Muscle layer of colon (tissue), 2 donors: ENCODE results near the gene FOXP4.

ENCODE experiments used
- H3K27ac ChIP-seq: one replicate; pipeline ENCODE4 v1.7.0; 2013; ENCODE audit warnings: low read depth, mild to moderate bottlenecking, low read length, moderate library complexity
- H3K27me3 ChIP-seq, 2 donors: one replicate each; pipeline ENCODE4 v1.7.0; 2013; ENCODE audit warnings: low read length in 2 of 2, mild to moderate bottlenecking in 2 of 2; ENCODE audit not compliant: insufficient read depth in 2 of 2, control insufficient read depth in 1 of 2
- H3K36me3 ChIP-seq: one replicate; pipeline ENCODE4 v1.7.0; 2013; ENCODE audit warnings: mild to moderate bottlenecking, low read length; ENCODE audit not compliant: insufficient read depth
- H3K4me1 ChIP-seq: one replicate; pipeline ENCODE4 v1.7.0; 2013; ENCODE audit warnings: mild to moderate bottlenecking, low read length; ENCODE audit not compliant: insufficient read depth
- H3K4me3 ChIP-seq, 2 donors: one replicate each; pipeline ENCODE4 v1.7.0; 2013; ENCODE audit warnings: low read length in 2 of 2, low read depth in 1 of 2, mild to moderate bottlenecking in 1 of 2, moderate library complexity in 1 of 2
- H3K9ac ChIP-seq: one replicate; pipeline ENCODE4 v1.7.0; 2013; ENCODE audit warnings: low read length
- H3K9me3 ChIP-seq: one replicate; pipeline ENCODE4 v1.7.0; 2013; ENCODE audit warnings: mild to moderate bottlenecking, low read length
- donor health status: abdominal sarcoma.
- donor health status: Adenocarcinoma of cecum.

Gene FOXP4

GRCh38 chr6:41638935-41639808, 93.0 kb downstream of the FOXP4 start:
- Histone ChIP-seq H3K4me1 (peaks cover 7% of the 10 kb centered on the region), H3K9me3 (no peaks in the 10 kb centered on the region), H3K27me3 (peaks cover 22 to 54% of the 10 kb centered on the region in 2 donors), H3K4me3 (peak overlapping the region; percentile 1 to 43), H3K27ac (no peak overlapping the region), H3K9ac (no peak overlapping the region), H3K36me3 (no peaks in the 10 kb centered on the region)

DNA sequence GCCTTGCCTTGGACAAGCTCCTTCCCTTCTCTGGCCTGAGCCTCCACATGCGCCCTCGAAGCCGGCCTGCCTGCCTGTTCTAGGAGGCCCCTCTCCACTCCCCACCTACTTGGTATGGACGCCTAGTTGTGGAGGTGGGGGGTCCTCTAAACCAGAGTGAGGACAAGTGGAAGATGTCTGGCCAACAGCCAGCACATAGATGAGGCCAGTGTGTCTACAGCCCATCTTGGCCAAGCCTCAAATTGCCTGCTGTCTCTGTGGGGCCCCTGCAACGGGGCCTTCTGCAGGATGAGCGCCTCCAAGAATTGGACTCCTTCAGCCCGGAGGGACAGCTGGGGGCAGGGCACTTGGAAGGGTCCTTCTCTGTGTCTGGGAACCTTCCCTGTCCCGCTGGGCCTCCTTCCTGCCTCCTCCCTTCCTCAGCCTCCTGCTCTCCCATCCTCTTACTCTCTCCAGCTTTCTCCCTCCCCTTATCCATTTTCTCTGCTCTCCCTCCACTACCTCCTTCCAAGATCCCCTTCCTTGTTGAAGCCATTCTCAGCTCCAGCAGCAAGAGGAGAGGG, 93.7 kb downstream of the FOXP4 start:
- Histone ChIP-seq H3K27ac (no peak overlapping the region), H3K4me3 (no peak overlapping the region)

GRCh38 chr6:41640426-41640825, 94.2 kb downstream of the FOXP4 start:
- no peaks in the 10 kb centered on the region for H3K36me3 ChIP-seq
- H3K9me3 ChIP-seq, result no peaks in the 10 kb centered on the region
- peaks cover 22 to 47% of the 10 kb centered on the region in 2 donors for H3K27me3 ChIP-seq
- no peak overlapping the region for H3K27ac ChIP-seq
- peaks cover 7% of the 10 kb centered on the region for H3K4me1 ChIP-seq
- no peak overlapping the region for H3K9ac ChIP-seq
- H3K4me3 ChIP-seq, result no peak overlapping the region

More for the DNA sequence above, 93.7 kb downstream of the FOXP4 start:
- Histone ChIP-seq H3K4me1 (peaks cover 7% of the 10 kb centered on the region), H3K9me3 (no peaks in the 10 kb centered on the region), H3K9ac (no peak overlapping the region), H3K36me3 (no peaks in the 10 kb centered on the region), H3K27me3 (peaks cover 22 to 47% of the 10 kb centered on the region in 2 donors)

DNA sequence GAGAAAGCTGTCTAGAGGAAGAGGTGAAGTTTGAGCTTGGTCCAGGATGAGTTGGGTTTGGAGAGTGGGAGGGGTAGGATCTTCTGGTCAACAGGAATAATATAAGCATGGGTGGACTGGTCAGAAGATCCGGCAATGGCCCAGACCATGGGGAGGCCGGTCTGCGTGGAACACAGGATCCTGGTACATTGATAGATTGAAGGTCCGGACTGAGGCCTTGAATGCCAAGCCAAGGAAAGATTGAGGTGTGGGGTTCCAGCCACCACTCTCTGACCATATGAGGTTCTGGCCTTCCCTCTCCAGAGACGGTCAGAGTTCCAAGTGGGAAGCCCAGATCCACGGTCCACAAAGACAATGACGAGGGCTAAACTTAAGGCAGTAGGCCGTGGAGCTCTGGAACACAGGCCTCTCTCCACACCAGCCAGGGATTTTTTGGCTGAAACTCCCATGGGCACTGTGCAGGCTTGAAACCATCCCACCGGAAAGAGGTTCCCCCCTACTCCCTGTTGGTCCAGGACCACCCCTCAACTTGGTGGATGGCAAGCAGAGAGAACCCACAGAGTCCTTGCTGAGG, 95.3 kb downstream of the FOXP4 start:
- Histone ChIP-seq H3K9ac (no peak overlapping the region), H3K27me3 (peaks cover 18 to 40% of the 10 kb centered on the region in 2 donors), H3K9me3 (no peaks in the 10 kb centered on the region), H3K4me3 (no peak overlapping the region), H3K4me1 (peaks cover 7% of the 10 kb centered on the region), H3K27ac (no peak overlapping the region), H3K36me3 (no peaks in the 10 kb centered on the region)

- no peak overlapping the region for H3K4me3 ChIP-seq
- H3K36me3 ChIP-seq, result no peaks in the 10 kb centered on the region
- no peak overlapping the region for H3K27ac ChIP-seq
- no peak overlapping the region for H3K9ac ChIP-seq
- peaks cover 9 to 31% of the 10 kb centered on the region in 2 donors for H3K27me3 ChIP-seq
- H3K9me3 ChIP-seq, result no peaks in the 10 kb centered on the region
- H3K4me1 ChIP-seq, result peaks cover 6% of the 10 kb centered on the region
Observed at GRCh38 chr6:41642090-41642959, 96.1 kb downstream of the FOXP4 start.

DNA sequence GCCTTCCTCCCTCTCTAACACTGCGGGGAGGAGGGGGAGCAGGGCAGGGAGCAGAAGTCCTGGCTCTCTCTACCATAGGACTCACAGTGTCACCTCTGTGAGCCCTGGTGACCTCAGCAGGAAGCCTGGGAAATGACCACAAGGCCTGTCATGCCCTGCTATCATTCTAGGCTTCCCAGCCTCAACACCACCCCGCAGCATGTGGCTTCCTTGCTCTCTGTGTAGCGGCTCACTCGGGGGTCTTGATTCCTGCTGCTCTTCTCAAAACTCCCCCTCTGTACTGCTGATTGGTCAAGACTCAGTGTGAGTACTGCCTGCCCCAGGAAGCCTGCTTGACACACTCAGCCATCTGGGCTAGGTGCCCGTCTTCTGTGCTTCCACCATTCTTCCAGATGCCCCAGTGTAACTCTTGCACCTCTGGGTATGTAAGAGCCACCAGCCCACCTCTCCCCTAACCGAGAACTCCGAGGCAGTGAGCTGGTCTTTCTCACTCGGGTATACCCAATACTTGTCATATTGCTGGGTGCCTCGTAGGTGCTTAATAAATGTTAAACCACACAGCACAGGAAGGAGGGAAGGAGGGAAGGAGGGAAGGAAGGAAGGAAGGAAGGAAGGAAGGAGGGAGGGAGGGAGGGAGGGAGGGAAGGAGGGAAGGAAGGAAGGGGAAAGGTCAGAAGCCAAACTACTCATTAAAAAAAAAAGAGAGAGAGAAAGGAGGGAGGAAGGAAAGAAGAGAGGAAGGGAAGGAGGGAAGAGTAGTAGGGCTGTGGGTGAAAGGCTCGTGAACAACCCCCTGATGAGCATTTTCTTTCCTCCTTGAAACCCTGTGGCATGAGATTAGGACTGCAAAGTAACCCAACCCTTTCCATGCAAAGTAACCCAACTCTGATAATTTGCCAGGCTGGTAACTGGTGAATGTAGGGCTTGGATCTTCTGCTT, 97.0 kb downstream of the FOXP4 start:
- no peaks in the 10 kb centered on the region for H3K9me3 ChIP-seq
- H3K27ac ChIP-seq, result no peak overlapping the region
- no peak overlapping the region for H3K9ac ChIP-seq
- no peaks in the 10 kb centered on the region for H3K4me1 ChIP-seq
- H3K36me3 ChIP-seq, result no peaks in the 10 kb centered on the region
- H3K27me3 ChIP-seq, result peaks cover 0 to 22% of the 10 kb centered on the region in 2 donors
- no peak overlapping the region for H3K4me3 ChIP-seq

GRCh38 chr6:41643899-41644269, 97.7 kb downstream of the FOXP4 start:
- Histone ChIP-seq H3K27me3 (peaks cover 0 to 15% of the 10 kb centered on the region in 2 donors), H3K9ac (no peak overlapping the region), H3K36me3 (no peaks in the 10 kb centered on the region), H3K27ac (no peak overlapping the region), H3K9me3 (no peaks in the 10 kb centered on the region), H3K4me1 (no peaks in the 10 kb centered on the region), H3K4me3 (no peak overlapping the region)

DNA sequence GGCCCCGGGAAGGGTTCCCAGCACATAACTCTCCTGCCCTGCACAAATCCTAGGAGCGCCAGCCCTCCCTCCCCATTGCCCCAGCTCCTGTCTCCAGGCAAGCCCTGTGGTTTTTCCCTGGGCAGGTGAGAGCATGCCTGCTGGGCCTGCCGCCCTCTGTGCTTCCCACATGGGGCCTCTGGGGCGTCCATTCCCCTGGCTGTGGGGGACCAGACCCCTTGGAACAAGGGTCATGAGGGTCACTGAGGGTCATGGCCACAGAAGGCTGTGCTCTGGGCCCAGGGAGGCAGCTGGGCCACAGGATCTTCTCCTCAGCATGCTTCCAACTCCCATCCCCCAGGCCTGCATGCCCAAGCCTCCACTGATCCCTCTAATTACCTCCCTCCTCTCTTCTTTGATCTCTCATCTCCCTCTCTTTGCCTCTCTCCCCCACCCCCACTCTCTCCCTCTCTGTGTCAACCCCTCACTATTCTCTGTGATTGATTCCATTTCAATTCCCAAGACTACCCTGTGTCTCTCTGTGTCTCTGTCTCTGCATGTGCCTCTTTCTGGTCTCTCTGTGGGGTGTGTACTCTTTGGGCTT, 98.2 kb downstream of the FOXP4 start:
- Histone ChIP-seq H3K36me3 (no peaks in the 10 kb centered on the region), H3K9ac (no peak overlapping the region), H3K27ac (no peak overlapping the region), H3K27me3 (peaks cover 0 to 10% of the 10 kb centered on the region in 2 donors), H3K9me3 (no peaks in the 10 kb centered on the region), H3K4me3 (no peak overlapping the region), H3K4me1 (no peaks in the 10 kb centered on the region)

- Histone ChIP-seq H3K9me3 (no peaks in the 10 kb centered on the region), H3K9ac (no peak overlapping the region), H3K4me3 (no peak overlapping the region), H3K4me1 (no peaks in the 10 kb centered on the region), H3K27ac (no peak overlapping the region), H3K27me3 (peaks cover 0 to 7% of the 10 kb centered on the region in 2 donors), H3K36me3 (no peaks in the 10 kb centered on the region)
Observed at GRCh38 chr6:41645007-41645618, 98.9 kb downstream of the FOXP4 start.
